Brain microvascular endothelial cell (primary cell): Measurements from ENCODE around the gene UBALD2.

Experiments used
- DNase-seq: peaks from one replicate; pipeline ENCODE4 v3.0.0-alpha.2; 2020
- H3K27ac ChIP-seq: fragments of 250-450 bp; sonication (Bioruptor Pico); 2 replicates; pipeline ENCODE4 v1.5.1; 2020; ENCODE audit warnings: mild to moderate bottlenecking, moderate library complexity
- H3K27me3 ChIP-seq: fragments of 250-450 bp; sonication (Bioruptor Pico); replicated peaks from 2 replicates; pipeline ENCODE4 v1.5.1; 2020; ENCODE audit warnings: mild to moderate bottlenecking
- H3K36me3 ChIP-seq: fragments of 250-450 bp; sonication (Bioruptor Pico); replicated peaks from 2 replicates; pipeline ENCODE4 v1.5.1; 2020; ENCODE audit warnings: mild to moderate bottlenecking
- H3K4me3 ChIP-seq: 2 replicates; pipeline ENCODE4 v1.5.1; 2011; ENCODE audit warnings: low read depth, mild to moderate bottlenecking, control low read depth, low read length, moderate library complexity
- in situ Hi-C: cut with HindIII; loops from 2 replicates; pipeline ENCODE4 v1.10.0; 2017; ENCODE audit warnings: low sequenced_read_pairs, low pct_ligation_motif_present
- TF ChIP-seq, protein P1 (sequence below): IDR thresholded peaks from 2 replicates; pipeline ENCODE4 v1.5.1; 2011; ENCODE audit warnings: low read depth, mild to moderate bottlenecking, moderate library complexity, low read length, control low read depth, inconsistent platforms; ENCODE audit errors: missing control alignments

Gene UBALD2

DNA sequence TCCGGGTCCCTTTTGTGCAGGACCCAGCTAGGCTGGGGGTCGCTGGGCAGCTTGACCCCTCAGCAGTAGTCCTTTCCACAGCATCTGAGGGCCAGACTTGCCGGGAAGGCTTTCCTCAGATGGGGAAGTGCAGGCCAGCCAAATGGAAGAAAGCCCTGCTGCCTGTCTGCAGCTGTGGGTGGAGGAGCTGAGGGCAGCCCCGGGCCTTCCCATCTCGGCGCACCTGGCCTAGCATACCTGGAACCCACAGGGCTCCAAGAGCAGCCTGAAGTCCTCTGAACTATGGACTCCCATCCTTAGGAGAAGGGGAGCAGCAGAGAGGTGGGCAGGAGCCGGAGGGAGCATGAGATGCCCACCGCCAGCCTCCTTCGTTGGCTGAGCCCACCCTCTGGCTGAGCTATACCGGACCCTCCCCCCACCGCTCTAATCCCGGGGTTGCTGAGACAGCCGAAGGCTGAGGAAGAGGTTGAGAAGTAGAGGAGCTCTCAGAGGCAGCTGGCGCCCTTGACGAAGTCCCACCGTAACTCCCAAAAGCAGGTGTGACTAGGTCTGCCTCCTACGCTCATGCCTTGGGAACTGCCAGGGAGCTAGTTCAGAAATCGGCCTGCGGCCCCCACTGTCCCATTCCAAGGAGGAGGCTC, 13.2 kb downstream of the UBALD2 start:
- TF ChIP-seq, protein P1, sequence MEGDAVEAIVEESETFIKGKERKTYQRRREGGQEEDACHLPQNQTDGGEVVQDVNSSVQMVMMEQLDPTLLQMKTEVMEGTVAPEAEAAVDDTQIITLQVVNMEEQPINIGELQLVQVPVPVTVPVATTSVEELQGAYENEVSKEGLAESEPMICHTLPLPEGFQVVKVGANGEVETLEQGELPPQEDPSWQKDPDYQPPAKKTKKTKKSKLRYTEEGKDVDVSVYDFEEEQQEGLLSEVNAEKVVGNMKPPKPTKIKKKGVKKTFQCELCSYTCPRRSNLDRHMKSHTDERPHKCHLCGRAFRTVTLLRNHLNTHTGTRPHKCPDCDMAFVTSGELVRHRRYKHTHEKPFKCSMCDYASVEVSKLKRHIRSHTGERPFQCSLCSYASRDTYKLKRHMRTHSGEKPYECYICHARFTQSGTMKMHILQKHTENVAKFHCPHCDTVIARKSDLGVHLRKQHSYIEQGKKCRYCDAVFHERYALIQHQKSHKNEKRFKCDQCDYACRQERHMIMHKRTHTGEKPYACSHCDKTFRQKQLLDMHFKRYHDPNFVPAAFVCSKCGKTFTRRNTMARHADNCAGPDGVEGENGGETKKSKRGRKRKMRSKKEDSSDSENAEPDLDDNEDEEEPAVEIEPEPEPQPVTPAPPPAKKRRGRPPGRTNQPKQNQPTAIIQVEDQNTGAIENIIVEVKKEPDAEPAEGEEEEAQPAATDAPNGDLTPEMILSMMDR, result no peak
- in situ Hi-C loops, result no loop called here
- DNase-seq, result no peak
- Histone ChIP-seq H3K27ac (no peak overlapping the region), H3K36me3 (no peaks in the 10 kb centered on the region), H3K27me3 (no peaks in the 10 kb centered on the region), H3K4me3 (no peak overlapping the region)

DNA sequence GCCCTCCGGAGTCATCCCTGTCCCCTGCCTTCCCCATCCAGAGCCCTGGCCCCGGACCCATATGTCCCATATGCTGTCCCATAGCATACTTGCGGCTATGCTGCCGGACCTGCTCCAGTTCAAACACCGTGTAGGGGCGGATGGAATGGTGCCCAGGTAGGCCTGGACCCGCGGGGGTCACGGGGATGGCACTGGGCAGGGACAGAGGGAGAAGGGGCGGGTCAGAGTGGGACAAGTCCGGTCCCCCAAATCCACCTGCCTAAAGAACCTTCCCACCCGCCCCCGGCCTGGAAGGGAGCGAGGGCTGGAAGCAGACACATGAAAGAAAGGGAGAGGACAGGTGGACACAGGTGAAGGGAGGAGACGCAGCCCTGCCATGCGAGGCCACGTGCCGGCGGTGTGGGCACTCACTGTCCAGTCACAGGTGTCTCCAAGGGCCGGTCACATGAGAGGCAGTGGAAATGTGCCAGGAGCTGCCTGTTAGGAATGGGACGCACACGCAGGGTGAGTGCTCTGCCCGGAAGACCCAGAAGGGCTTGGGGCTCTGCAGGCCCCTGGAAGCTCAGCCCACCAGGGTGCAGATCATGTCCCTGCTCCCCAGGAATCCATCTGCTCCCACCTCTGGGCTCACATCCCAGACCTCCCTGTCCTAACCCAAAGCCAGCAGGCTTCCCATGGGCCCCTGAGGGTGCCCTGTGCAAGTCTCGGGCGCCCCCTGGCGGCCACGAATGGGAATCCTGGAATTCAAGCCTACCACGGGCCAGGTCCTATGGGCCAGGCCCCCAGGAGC, 14.0 kb downstream of the UBALD2 start:
- Histone ChIP-seq H3K27me3 (no peaks in the 10 kb centered on the region), H3K27ac (no peak overlapping the region), H3K4me3 (no peak overlapping the region), H3K36me3 (no peaks in the 10 kb centered on the region)
- in situ Hi-C loops, result no loop called here
- DNase-seq, result peak; percentile 69
- TF ChIP-seq, protein P1, result peak; percentile 97

DNA sequence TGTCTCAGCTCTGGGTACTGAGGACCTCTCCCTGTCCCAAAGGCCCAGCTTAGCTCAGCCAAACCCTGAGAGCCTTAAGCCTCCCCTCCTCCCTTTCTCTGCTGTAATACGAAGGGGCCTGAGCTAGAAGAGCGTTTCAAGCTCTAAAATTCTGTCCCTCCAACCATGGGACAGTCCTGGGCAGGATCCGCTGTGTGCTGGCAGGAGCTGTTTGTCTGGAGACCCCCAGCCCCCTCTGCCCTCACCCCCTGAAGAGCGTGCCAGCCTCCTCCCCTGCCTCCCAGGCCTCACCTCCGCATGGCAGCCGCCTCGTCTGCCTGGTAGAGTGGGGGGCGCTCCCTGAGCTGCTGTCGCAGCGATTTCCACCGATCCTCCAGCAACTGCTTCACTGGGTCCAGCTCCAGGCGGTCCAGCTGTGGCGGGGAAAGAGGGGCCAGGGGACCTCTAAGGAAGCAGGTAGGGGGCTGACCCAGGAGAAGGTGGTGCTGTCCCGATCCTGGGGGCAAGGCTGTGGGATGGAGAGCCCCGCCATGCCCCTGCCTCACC, 14.7 kb downstream of the UBALD2 start:
- DNase-seq, result no peak
- no peak overlapping the region for H3K4me3 ChIP-seq
- TF ChIP-seq, protein P1, result no peak
- no peaks in the 10 kb centered on the region for H3K36me3 ChIP-seq
- H3K27ac ChIP-seq, result no peak overlapping the region
- in situ Hi-C loops, result no loop called here
- no peaks in the 10 kb centered on the region for H3K27me3 ChIP-seq

DNA sequence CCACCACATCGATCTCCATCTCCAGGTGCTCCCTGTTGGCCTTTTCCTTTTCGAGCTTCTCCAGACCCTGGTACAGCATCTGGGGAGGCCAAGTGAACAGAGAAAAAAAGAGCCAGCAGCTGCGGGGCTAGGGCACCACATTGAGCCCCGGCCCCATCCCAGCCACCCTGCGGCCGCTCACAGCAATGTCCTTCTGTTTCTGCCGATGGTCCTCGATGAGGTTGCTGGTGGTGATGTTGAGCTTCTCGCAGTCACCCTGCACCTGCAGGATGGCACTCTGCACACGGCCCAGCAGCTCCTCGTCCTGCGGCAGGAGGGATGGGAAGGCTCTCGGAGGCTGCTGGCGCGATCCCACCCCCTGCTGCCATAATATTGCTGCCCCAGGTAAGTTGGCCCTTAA, 15.5 kb downstream of the UBALD2 start:
- H3K27ac ChIP-seq, result no peak overlapping the region
- H3K4me3 ChIP-seq, result no peak overlapping the region
- no peaks in the 10 kb centered on the region for H3K27me3 ChIP-seq
- DNase-seq, result no peak
- H3K36me3 ChIP-seq, result no peaks in the 10 kb centered on the region
- in situ Hi-C loops, result no loop called here
- TF ChIP-seq, protein P1, result no peak

DNA sequence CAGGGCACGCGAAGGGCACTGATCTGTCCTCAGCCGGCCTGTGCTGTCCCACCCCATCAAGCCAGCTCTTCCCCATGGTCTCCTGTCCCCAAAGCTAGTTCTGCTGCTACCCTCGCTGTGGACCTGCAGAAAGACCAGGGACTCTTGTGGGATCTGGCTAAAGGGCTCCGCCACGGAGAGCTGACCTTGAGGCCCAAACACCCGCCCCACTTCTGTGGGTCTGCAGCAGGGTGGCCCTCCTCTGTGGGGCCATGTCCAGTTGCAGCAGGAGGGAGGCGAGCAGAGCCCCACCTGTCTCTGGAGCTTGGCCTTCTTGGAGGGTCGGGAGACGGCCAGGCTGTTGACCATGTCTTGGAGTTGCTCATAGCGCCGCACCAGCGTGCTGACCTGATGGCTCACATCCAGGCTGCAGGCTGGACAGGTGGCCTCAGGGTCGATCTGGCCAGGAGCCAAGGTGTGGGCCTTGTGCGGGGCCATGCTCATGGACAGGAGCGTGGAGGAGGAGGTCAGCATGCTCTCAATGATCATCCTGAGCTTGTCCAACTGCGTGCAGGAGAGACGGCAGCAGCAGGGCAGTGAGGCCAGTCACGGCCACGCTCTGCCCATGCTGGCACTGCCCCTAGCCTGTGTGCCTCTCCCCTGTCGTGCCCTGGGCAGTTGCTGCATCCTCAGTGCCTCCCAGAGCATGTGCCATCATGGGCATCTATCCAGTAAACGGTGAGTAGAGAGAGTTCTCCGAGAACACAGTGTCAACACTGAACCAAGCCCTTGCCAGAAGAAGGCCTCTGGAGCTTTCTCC, 16.6 kb downstream of the UBALD2 start:
- no peaks in the 10 kb centered on the region for H3K36me3 ChIP-seq
- in situ Hi-C loops, result no loop called here
- no peak overlapping the region for H3K4me3 ChIP-seq
- H3K27ac ChIP-seq, result no peak overlapping the region
- DNase-seq, result no peak
- TF ChIP-seq, protein P1, result no peak
- H3K27me3 ChIP-seq, result no peaks in the 10 kb centered on the region
